NK-92 treated with Interleukin-12 subunit alpha and Interleukin-12 subunit beta, amount 100 ng/mL, for 24 hours (cell line): ENCODE measurements around the gene PUS3.
A peak's percentile ranks its signal among the peaks of the same experiment; 100 is the strongest.

Experiments used
- DNase-seq: peaks from one replicate; lab custom pipeline; 2025; lab: John Stamatoyannopoulos, UW

Gene PUS3

DNA sequence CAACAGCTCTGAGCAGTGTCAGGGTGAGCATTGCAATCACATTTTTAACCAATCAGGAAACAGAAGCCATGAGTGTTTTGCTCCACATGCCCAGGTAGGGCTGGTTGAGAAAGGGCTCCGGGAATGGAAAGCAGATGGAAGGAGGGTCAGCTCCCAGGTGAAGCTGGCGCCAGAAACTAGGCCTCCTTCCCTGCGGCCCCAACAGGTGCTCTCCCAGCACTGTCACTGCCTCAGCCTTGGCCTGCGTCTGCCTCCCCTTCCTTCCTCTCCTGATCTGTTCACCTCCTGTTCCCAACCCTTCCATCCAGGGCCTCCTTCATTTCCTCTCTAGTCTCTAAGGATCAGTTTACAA lies 38.2 kb upstream of the PUS3 start:
- no peak for DNase-seq

DNA sequence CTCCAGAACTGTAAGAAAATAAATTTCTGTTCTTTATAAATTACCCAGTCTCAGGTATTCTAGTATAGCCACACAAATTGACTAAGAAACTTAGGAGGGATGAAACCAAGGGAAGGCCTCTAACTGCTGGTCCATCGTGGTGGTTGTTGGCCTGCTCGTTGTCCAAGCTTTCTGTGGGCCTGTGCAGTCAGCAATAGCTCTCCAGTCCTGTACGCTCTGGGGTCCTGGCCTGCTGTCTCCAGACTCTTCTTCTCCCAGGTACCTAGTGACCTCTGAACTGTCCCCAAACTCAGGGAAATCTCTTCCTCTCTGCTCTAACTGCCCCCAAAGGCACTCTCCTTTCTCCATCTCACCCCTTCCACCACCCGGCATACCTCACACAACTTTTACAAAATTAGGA lies 37.1 kb upstream of the PUS3 start:
- DNase-seq, result no peak

GRCh38 chr11:125939081-125939521 lies 36.1 kb upstream of the PUS3 start:
- DNase-seq, result no peak

GRCh38 chr11:125938418-125938817 lies 35.4 kb upstream of the PUS3 start:
- DNase-seq, result no peak

DNA sequence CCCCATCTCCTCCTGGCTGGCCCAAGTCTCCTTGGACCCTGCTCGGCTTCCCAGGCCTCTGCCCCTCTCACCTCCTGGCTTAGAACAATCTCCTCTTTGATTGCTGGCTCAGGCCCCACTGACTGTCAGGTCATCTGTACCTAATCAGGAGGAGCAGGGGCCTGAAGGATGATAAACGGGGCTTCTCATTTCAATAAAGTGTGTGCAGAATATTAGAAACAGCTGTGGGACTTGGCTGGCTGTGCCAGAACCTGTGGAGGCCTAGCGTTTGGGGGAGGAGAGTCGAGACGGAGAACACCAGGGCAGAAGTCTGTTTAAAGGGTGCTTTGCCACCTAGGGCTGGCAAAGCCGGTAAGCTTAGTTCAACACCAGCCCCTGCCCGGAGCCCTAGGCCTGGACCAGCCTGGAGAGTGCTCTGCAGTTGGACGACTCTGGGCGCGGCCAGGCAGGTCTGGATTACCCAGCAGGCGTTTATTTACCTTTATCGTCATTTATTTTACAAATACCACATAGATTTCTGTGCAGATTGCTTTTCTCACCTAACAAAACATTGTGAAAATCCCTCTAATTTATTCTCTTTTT lies 32.7 kb upstream of the PUS3 start:
- no peak for DNase-seq

DNA sequence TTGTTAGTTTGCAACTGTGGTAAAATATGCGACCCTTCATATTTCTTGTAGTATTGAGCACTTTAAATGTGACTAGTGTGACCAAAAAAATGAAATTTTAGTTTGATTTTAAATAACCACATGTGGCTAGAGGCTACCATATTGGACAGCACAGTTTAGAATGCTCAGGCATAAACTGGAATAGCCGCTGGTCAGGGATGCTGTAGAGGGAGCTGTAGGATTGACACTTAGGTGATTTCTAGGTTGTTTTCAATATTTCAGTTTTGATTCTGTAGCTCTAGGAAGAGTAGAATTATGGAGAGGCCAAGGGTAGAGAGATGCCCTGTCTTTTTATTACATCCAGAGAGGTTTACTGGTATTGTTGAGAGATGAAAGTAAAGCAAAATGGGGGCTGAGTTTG lies 32.0 kb upstream of the PUS3 start:
- no peak for DNase-seq

DNA sequence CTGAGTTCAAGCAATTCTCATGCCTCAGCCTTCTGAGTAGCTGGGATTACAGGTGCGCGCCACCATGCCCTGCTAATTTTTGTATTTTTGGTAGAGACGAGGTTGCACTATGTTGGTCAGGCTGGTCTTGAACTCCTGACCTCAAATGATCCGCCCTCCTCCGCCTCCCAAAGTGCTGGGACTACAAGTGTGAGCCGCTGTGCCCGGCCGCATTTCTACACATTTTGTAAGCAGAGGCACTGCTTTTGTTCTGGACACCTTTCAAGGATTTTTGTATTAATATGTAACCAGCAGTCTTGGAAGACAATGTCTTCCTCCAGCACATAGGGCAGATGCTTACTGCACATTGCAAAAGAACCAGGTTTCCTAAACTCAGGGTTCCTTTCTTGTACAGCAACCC lies 31.5 kb upstream of the PUS3 start:
- DNase-seq, result no peak

- peak; percentile 18 for DNase-seq
Observed at GRCh38 chr11:125933030-125933813, 30.2 kb upstream of the PUS3 start.

DNA sequence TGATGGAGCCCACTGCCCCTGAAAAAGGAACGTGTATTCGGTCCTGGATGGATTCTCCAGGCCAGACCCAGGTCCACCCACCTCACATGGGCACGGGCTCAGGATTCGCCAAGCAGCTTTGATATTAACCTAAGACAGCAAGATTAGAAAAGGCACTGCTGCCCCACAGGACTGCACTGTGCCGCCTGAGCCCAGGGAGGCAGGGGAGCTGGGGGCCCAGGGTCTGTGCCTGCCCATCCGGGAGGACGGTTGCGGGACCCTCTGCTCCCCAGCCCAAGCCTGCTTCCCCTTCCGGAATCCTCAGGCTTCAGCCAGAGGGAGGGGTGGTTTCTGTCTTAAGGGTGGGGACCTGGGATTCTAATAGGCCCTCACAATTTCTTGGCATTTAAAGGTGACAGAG lies 29.3 kb upstream of the PUS3 start:
- no peak for DNase-seq

GRCh38 chr11:125931668-125932067 lies 28.7 kb upstream of the PUS3 start:
- no peak for DNase-seq

- DNase-seq, result no peak
Observed at GRCh38 chr11:125931116-125931515, 28.1 kb upstream of the PUS3 start.

- no peak for DNase-seq
Observed at GRCh38 chr11:125930076-125930450, 27.1 kb upstream of the PUS3 start.

DNA sequence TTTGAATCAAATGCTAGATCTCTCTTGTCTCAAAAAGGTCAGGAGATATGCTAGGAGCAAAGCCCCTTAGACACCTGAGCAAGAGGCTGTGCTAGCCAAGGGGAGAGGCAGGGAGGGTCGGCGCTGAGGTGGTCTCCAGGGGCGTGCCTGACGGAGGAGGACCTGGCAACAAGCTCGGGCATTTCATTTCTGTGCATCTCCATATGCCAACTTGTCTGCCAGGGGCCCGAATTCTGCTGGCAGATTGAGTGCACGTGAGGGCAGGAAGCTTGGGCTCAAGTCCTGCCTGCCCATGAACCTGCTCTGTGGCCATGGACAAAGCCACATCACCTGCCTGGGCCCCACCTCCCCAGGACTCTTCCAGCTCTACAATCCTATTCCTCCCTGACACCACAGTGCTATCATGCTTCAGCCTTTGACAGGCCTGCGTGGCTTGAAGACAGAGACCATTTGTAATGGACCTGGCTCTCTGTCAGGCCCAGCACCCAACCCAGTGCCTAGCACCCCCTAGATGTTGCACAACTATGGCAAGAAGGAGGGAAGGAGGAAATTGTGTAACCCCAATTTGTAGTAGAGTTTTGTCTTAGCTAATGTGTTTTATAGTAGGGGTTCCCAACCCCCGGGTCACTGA lies 26.6 kb upstream of the PUS3 start:
- DNase-seq, result no peak

GRCh38 chr11:125926682-125927081 lies 23.7 kb upstream of the PUS3 start:
- DNase-seq, result no peak

DNA sequence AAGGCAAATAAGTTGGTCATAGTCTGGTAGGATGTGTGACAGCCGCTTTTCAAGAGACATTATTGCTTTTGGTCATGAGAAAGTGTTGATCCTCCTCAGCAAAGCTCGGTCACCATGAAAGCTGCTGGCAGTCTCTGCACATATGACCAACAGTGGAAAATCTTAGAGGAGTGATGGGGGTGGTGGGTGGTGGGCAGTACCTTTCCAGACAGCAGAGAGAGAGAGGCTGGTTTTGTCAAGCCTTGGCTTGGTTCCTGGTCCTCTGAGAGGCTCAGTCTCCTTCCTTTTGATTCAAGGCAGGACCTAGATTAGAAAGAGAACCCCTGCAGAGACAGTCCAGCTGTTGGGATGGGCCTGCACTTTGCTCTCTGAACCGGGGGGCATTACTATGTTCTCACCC lies 22.8 kb upstream of the PUS3 start:
- DNase-seq, result no peak

DNA sequence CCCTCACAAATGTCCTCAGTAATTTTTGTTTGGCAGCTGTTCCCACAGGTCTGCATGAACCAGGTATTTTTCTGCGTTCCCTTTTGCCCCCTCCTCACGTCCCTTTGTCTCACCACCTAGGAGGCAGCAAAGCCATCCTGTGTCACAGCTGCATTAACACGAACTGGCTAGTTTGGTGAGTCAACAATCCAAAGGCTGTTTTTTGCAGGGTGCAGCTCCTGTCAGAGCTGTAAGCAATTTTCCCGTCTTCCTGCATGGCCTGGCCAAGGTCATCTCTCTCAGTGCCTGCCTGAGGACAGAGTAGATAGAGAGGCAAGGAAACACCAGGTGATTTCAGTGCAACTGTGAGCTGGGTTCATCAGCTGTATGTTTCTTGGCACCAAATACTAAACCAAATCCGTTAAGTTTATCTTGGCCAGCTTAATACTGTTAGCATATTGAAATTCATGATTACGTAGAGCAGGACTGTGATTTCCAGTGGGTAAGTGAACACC lies 22.3 kb upstream of the PUS3 start:
- no peak for DNase-seq

DNA sequence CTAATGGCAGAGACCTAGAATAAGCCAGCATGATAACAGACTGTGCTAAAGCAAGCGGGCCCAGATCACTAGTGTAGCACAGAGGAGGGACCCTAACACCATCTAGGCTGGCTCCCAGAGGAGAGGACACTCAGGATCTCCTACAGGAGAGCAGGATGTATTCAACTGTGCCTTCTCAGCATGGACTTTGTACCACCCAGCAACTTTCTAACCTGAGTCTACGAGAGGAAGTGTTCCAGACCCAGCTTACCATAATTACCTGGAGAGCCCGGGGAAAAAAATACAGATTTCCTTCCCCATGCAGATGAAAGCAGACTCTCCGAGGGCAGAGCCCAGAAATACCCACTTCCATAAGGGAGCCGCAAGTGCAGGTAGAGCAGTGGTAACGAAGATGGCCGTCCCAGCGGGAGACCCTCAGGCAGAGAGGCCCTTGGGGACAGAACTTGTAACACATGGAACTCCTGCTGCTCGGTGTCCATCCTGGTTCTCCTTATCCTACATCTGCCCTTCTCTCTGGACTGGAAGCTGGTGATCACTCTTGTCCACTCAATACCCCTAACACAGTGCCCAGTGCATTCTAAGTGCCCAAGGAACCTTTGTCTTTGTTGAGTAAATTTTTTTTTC lies 21.5 kb upstream of the PUS3 start:
- no peak for DNase-seq

DNA sequence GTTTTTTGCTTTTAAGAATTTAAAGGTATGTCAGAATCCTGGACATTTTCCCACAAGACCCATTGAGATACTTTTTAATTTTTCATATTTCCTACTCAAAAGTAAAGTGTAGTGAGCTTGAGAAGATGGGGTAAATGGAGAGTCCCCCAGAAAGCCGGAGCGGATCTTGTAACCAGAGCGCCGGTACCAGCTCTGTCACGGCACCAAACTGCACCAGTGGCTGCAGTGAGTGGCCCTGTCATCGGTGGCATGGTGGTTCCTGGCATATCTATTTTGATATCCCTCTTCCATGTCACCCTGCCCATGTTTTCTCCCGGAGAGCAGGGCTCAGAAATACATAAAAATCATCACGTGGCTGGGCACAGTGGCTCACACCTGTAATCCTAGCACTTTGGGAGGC lies 20.6 kb upstream of the PUS3 start:
- no peak for DNase-seq

- DNase-seq, result peak; percentile 13
Observed at GRCh38 chr11:125923012-125923579, 20.1 kb upstream of the PUS3 start.

- no peak for DNase-seq
Observed at GRCh38 chr11:125922156-125922555, 19.1 kb upstream of the PUS3 start.

GRCh38 chr11:125921042-125921441 lies 18.0 kb upstream of the PUS3 start:
- DNase-seq, result no peak

- DNase-seq, result no peak
Observed at GRCh38 chr11:125918140-125918840, 15.3 kb upstream of the PUS3 start.
